ENCODE results near the gene SNHG17.

DNA sequence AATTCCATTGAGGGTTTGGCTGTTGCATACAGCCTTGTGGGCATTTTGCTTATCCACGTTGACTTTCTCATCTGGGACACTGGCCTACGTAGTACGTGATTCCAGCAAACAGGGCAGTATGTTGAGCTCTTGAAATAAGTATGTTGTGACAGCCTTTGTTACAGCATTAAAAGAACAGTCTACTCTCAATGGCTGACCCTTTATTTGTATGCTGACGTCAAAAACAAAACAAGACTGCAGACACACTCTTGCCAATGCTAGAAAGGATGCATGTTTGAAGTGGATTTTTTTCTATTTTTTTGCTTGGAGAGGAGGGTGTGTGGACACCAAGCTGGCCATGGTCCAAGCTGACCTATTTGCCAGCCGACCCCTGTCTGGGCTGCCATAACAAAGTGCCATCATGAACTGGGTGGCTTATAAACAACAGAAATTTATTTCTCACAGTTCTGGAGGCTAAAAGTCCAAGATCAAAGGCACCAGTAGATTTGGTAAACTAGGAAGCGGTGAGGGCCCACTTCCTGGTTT is 10.8 kb upstream of the SNHG17 start:
- TF ChIP-seq CTCF (conservative IDR thresholded peaks at IDR 0.05 in 1 of 2, IDR thresholded peaks at IDR 0.05 in 1 of 2; ENCODE audit: extremely low read depth in 1 of 2, insufficient read depth in 1 of 2, low read depth in 1 of 2, low read length in 2 of 2): no peak
- TF ChIP-seq EZH2 (IDR thresholded peaks at IDR 0.05; ENCODE audit: borderline replicate concordance, low read length): no peak

Data from mammary epithelial cell (primary cell).